Measurements from ENCODE around the gene OTX1.

OTX1 gene

DNA sequence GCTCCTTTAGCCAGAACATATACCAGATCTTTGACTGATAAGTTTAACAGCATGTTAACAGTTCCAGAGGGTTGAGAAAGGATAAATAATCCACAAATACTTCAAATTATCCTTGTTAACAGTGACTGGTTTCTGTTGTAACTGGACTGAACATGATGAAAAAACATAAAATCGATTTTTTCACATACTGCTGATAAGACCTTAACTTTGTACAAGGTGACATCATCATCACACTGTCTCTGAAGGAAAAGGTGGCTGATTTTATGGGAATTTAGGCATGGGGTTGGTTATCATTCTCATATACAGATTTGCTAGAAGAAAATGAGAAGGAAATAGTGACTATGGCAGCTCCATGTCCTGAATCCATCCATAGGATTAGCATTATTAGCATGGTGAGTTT lies 36.1 kb downstream of the OTX1 start:
- Histone ChIP-seq H3K36me3 (replicated peaks) (no peaks in the 10 kb centered on the region), H3K9me3 (no peaks in the 10 kb centered on the region), H3K4me1 (peaks cover 8% of the 10 kb centered on the region), H3K27me3 (ENCODE audit: low read depth) (no peaks in the 10 kb centered on the region), H3K4me3 (no peak overlapping the region)
- DNase-seq (ENCODE audit: low spot score in 2 of 2): no peak
- in situ Hi-C loops (cut with MboI; ENCODE audit: low sequenced_read_pairs): no loop called here

DNA sequence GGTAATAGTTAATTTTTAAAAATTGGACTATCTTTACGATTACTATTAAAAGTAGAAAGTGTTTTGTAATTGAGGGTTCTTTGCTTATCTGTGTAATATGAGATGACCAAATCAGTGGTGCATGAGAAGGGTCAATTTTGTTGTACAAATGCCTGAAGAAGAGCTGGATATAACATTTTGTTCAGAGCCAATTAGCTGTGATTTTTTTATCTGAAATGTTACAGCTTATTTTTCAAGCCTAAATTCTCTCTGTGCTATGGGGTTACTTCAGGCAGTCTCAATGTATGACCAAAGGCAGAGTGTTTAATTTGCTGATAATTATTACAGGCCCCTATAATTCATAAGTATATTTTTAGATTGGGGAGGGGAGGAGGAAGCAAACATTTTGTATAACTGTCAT lies 41.8 kb downstream of the OTX1 start:
- Histone ChIP-seq H3K9me3 (no peaks in the 10 kb centered on the region), H3K4me3 (no peak overlapping the region), H3K4me1 (no peaks in the 10 kb centered on the region; the same call in 1 of the 2 replicates), H3K27me3 (ENCODE audit: low read depth) (no peaks in the 10 kb centered on the region), H3K36me3 (replicated peaks) (no peaks in the 10 kb centered on the region)
- no peak for DNase-seq (ENCODE audit: low spot score in 2 of 2)
- in situ Hi-C loops (cut with MboI; ENCODE audit: low sequenced_read_pairs): no loop called here

DNA sequence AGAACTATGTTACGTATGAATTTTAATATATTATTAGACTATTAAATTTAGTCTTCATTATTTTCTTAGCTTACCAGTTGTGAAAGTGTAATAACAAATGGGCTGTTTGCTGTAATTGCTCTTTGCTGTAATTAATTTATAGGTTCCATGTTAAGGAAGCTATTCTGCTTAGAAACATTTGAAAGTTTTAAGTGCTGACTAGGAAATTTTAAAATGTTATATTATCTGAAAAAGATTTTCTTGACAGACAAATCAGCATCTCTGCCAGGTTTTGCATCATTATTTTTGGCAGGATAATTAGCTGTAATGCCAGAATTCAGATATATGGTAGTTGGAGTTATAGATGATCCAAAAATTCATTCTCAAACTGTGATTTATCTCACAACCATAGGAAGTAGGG lies 42.2 kb downstream of the OTX1 start:
- no peak for DNase-seq (ENCODE audit: low spot score in 2 of 2)
- H3K4me3 ChIP-seq: no peak overlapping the region
- in situ Hi-C loops (cut with MboI; ENCODE audit: low sequenced_read_pairs): no loop called here
- H3K9me3 ChIP-seq: no peaks in the 10 kb centered on the region
- H3K27me3 ChIP-seq (ENCODE audit: low read depth): no peaks in the 10 kb centered on the region
- no peaks in the 10 kb centered on the region; the same call in 1 of the 2 replicates for H3K4me1 ChIP-seq
- H3K36me3 ChIP-seq (replicated peaks): no peaks in the 10 kb centered on the region

DNA sequence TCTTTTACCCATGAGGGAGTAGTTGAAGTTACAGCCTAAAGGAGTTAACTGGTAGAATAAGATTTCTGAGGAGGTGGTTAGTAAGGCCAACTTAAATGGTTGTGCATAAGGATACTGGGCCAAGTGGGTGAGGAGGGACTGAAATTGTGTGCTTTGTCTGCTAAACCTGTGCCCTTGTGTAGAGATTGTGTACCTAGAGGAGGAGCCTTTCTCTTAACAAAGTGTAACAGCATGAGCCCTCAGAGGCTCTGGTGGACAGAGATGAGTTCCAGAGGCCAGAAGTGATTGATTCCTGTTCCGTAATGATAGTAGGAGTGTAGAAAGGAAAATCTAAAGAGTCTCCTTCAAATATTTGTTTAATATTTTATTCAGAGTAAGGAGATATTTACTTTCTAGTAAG lies 42.9 kb downstream of the OTX1 start:
- in situ Hi-C loops (cut with MboI; ENCODE audit: low sequenced_read_pairs): no loop called here
- Histone ChIP-seq H3K9me3 (no peaks in the 10 kb centered on the region), H3K36me3 (replicated peaks) (no peaks in the 10 kb centered on the region), H3K27me3 (ENCODE audit: low read depth) (no peaks in the 10 kb centered on the region), H3K4me3 (no peak overlapping the region), H3K4me1 (no peaks in the 10 kb centered on the region; the same call in 1 of the 2 replicates)
- DNase-seq (ENCODE audit: low spot score in 2 of 2): no peak

DNA sequence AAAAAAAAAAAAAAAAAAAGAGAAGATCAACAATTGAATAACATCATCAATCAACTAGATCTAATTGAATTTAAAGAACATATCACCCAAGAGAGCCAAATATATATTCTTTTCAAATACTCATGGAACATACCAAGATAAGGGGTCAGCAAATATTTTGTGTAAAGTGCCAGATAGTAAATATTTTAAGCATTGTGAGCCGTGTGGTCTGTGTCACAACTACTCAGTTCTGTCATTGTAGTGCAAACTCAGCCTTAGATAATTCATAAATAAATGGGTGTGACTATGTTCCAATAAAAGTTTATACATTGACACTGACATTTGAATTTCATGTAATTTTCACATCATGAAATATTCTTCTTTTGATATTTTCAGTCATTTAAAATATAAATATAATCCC lies 45.9 kb downstream of the OTX1 start:
- H3K4me1 ChIP-seq: no peaks in the 10 kb centered on the region; the same call in 1 of the 2 replicates
- no peak overlapping the region for H3K4me3 ChIP-seq
- no peak for DNase-seq (ENCODE audit: low spot score in 2 of 2)
- H3K36me3 ChIP-seq (replicated peaks): no peaks in the 10 kb centered on the region
- H3K9me3 ChIP-seq: no peaks in the 10 kb centered on the region
- in situ Hi-C loops (cut with MboI; ENCODE audit: low sequenced_read_pairs): no loop called here
- no peaks in the 10 kb centered on the region for H3K27me3 ChIP-seq (ENCODE audit: low read depth)

DNA sequence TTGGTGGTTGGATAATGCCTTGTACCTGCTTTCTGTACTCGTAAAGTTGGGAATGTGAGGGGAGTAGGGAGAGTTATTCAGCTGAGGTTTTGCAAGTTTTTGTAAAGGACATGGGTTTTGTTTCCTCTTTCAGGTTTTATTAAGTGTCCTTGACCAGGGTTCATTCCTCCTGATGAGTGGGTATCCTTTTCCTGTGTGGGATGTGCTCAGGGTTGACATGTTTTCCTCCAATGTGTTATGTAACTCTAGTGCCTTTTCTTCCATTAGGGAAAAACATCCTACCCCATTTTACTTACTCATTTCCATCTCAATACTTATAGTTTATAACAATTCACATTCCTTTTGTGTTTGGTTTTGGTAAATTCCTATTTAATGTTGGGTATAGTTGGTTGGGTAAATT lies 48.4 kb downstream of the OTX1 start:
- no peaks in the 10 kb centered on the region for H3K36me3 ChIP-seq (replicated peaks)
- H3K4me1 ChIP-seq: no peaks in the 10 kb centered on the region
- in situ Hi-C loops (cut with MboI; ENCODE audit: low sequenced_read_pairs): no loop called here
- DNase-seq (ENCODE audit: low spot score in 2 of 2): no peak
- no peaks in the 10 kb centered on the region for H3K9me3 ChIP-seq
- no peaks in the 10 kb centered on the region for H3K27me3 ChIP-seq (ENCODE audit: low read depth)
- H3K4me3 ChIP-seq: no peak overlapping the region

DNA sequence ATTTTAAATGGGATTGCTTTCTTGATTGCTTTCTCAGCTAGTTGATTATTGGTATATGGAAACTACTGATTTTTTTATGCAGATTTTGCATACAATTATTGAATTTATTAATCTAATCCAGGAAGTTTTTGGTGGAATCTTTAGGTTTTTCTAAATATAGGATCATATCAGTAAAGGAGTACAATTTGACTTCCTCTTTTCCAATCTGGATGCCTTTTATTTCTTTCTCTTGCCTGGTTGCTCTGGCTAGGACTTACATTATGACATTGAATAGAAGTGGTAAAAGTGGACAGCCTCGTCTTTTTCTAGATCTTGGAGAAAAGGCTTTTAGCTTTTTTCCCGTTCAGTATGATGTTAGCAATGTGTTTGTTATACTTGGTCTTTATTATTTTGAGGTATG lies 51.3 kb downstream of the OTX1 start:
- Histone ChIP-seq H3K9me3 (no peaks in the 10 kb centered on the region), H3K36me3 (replicated peaks) (no peaks in the 10 kb centered on the region), H3K4me3 (no peak overlapping the region), H3K4me1 (no peaks in the 10 kb centered on the region), H3K27me3 (ENCODE audit: low read depth) (no peaks in the 10 kb centered on the region)
- no peak for DNase-seq (ENCODE audit: low spot score in 2 of 2)
- in situ Hi-C loops (cut with MboI; ENCODE audit: low sequenced_read_pairs): no loop called here

DNA sequence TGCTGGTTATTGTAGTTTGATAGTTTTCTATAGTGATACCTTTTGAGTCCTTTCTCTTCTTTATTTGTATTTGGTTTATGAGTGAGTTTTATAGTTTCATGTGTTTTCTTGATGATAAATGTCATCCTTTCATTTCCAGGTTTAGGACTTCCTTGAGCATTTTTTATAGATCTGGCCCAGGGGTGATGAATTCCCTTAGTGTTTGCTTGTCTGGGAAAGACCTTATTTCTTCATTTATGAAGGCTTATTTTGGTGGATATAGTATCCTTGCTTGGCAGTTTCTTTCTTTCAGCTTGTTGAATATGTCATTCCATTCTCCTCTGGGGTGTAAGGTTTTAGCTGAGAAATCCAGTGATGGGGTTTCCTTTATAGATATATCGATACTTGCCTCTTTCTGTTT lies 53.9 kb downstream of the OTX1 start:
- DNase-seq (ENCODE audit: low spot score in 2 of 2): no peak
- H3K9me3 ChIP-seq: no peaks in the 10 kb centered on the region
- in situ Hi-C loops (cut with MboI; ENCODE audit: low sequenced_read_pairs): no loop called here
- no peaks in the 10 kb centered on the region for H3K36me3 ChIP-seq (replicated peaks)
- H3K4me1 ChIP-seq: no peaks in the 10 kb centered on the region
- no peak overlapping the region for H3K4me3 ChIP-seq
- H3K27me3 ChIP-seq (ENCODE audit: low read depth): no peaks in the 10 kb centered on the region

All from HAP-1 (cell line).